Gastroesophageal sphincter (tissue), 4 donors: Measurements from ENCODE around the gene LINGO4. TPM values are rescaled to one million over a fixed set of nuclear protein-coding genes. Genes with fewer than 3 reads are reported as not detected.

Experiments used
- ATAC-seq: fragments of 150-250 bp; one replicate; pipeline ENCODE4 v1.9.1; 2016; ENCODE audit warnings: mild to moderate bottlenecking, moderate library complexity
- H3K27ac ChIP-seq, 4 donors: fragments of 200-600 bp; sonication (generic) in 3 of 4; 1 replicate in 3 of 4; 2 replicates in 1 of 4; pipeline ENCODE4 v1.5.1; 2016 to 2019
- H3K27me3 ChIP-seq: fragments of 200-600 bp; sonication (generic); one replicate; pipeline ENCODE4 v1.5.1; 2019
- H3K36me3 ChIP-seq, 2 donors: fragments of 200-600 bp; sonication (generic); one replicate each; pipeline ENCODE4 v1.5.1; 2019; ENCODE audit warnings: control low read depth in 1 of 2
- H3K4me1 ChIP-seq, 3 donors: fragments of 200-600 bp; sonication (generic); 1 replicate in 2 of 3; 2 replicates in 1 of 3; pipeline ENCODE4 v1.5.1; 2016 to 2019; ENCODE audit warnings: control low read depth in 2 of 3
- H3K4me3 ChIP-seq, 2 donors: fragments of 200-600 bp; sonication (generic); one replicate each; pipeline ENCODE4 v1.5.1; 2019; ENCODE audit warnings: mild to moderate bottlenecking in 1 of 2, moderate library complexity in 1 of 2
- H3K9me3 ChIP-seq, 3 donors: fragments of 200-600 bp; sonication (generic); one replicate each; pipeline ENCODE4 v1.5.1; 2017 to 2019; ENCODE audit warnings: control low read depth in 2 of 3
- CTCF ChIP-seq, 4 experiments: fragments of 200-600 bp in 2 of 4; fragments of 450-650 bp in 2 of 4; sonication (generic) in 1 of 4; IDR thresholded peaks; one replicate each; pipeline ENCODE4 v1.5.1; 2017 to 2019; ENCODE audit warnings: antibody characterized with exemption in 4 of 4, mild to moderate bottlenecking in 2 of 4, moderate library complexity in 2 of 4
- EP300 ChIP-seq: sonication (generic); formaldehyde crosslinking; IDR thresholded peaks from one replicate; pipeline ENCODE4 v1.6.1; 2017; ENCODE audit warnings: antibody characterized with exemption, mild to moderate bottlenecking
- POLR2A ChIP-seq, 2 donors: fragments of 450-650 bp; IDR thresholded peaks; one replicate each; pipeline ENCODE4 v1.6.1; 2017; ENCODE audit warnings: antibody characterized with exemption in 2 of 2, mild to moderate bottlenecking in 2 of 2, moderate library complexity in 1 of 2
- POLR2AphosphoS5 ChIP-seq: sonication (generic); formaldehyde crosslinking; IDR thresholded peaks from one replicate; pipeline ENCODE4 v1.6.1; 2017; ENCODE audit warnings: antibody characterized with exemption
- WGBS, 2 donors: methylation state at CpG; one replicate each; pipeline ENCODE4 v1.1.5; 2018; ENCODE audit warnings: low coverage in 1 of 2; 5-methylcytosine and 5-hydroxymethylcytosine counted together
- total RNA-seq, 4 donors: library from RNA; depleted of rRNA; stranded (reverse); fragments of >200 nt; gene quantifications; one replicate each; pipeline ENCODE4 v1.1.0, GENCODE V29; 2016

Gene LINGO4
- total RNA-seq, 4 donors from 2014 or later, result not detected

- Histone ChIP-seq H3K27ac (no peak overlapping the region), H3K27me3 (peaks cover 20% of the 10 kb centered on the region), H3K4me1 (peaks cover 0 to 25% (median 0%) of the 10 kb centered on the region in 3 donors), H3K4me3 (no peak overlapping the region), H3K36me3 (no peaks in the 10 kb centered on the region), H3K9me3 (no peaks in the 10 kb centered on the region)
- TF ChIP-seq POLR2A (IDR thresholded peaks at IDR 0.05), result no peak
- TF ChIP-seq EP300, result no peak
- no peak for TF ChIP-seq POLR2AphosphoS5
- no peak for TF ChIP-seq CTCF (IDR thresholded peaks at IDR 0.05)
- ATAC-seq, result no peak
- WGBS, 2 donors, result no CpG with 5 or more reads among the region's 9 CpGs
These were observed 22.6 kb upstream of the LINGO4 start for GRCh38 chr1:151827853-151828252.

GRCh38 chr1:151825751-151826660, 20.8 kb upstream of the LINGO4 start:
- peaks cover 0 to 18% (median 0%) of the 10 kb centered on the region in 3 donors for H3K4me1 ChIP-seq
- no peak overlapping the region for H3K4me3 ChIP-seq
- no peaks in the 10 kb centered on the region for H3K9me3 ChIP-seq
- 50 to 52% methylated on average over 5 to 7 of the region's 21 CpGs for WGBS, 2 donors
- TF ChIP-seq POLR2AphosphoS5, result no peak
- no peak for TF ChIP-seq EP300
- TF ChIP-seq CTCF (IDR thresholded peaks at IDR 0.05), result no peak
- peak; percentile 39 for ATAC-seq
- no peak overlapping the region for H3K27ac ChIP-seq
- H3K36me3 ChIP-seq, result no peaks in the 10 kb centered on the region
- peaks cover 32% of the 10 kb centered on the region for H3K27me3 ChIP-seq

GRCh38 chr1:151825204-151825603, 20.0 kb upstream of the LINGO4 start:
- TF ChIP-seq POLR2A (IDR thresholded peaks at IDR 0.05), result no peak
- TF ChIP-seq CTCF (IDR thresholded peaks at IDR 0.05), result no peak
- no peak for TF ChIP-seq EP300
- TF ChIP-seq POLR2AphosphoS5, result no peak
- H3K27me3 ChIP-seq, result peaks cover 37% of the 10 kb centered on the region
- ATAC-seq, result no peak
- peaks cover 0 to 18% (median 0%) of the 10 kb centered on the region in 3 donors for H3K4me1 ChIP-seq
- 83% methylated on average over 2 of the region's 9 CpGs; no CpG with 5 or more reads in 1 of the 2 donors for WGBS, 2 donors
- no peaks in the 10 kb centered on the region for H3K36me3 ChIP-seq
- H3K4me3 ChIP-seq, result no peak overlapping the region
- no peaks in the 10 kb centered on the region for H3K9me3 ChIP-seq
- no peak overlapping the region for H3K27ac ChIP-seq

- H3K4me1 ChIP-seq, result peaks cover 0 to 4% (median 0%) of the 10 kb centered on the region in 3 donors
- H3K27me3 ChIP-seq, result peaks cover 36% of the 10 kb centered on the region
- ATAC-seq, result no peak
- no peak for TF ChIP-seq EP300
- TF ChIP-seq POLR2AphosphoS5, result no peak
- no peak for TF ChIP-seq POLR2A (IDR thresholded peaks at IDR 0.05)
- no peak for TF ChIP-seq CTCF (IDR thresholded peaks at IDR 0.05)
- 69 to 85% methylated on average over 4 to 7 of the region's 8 CpGs for WGBS, 2 donors
- H3K9me3 ChIP-seq, result no peaks in the 10 kb centered on the region
- H3K4me3 ChIP-seq, result no peak overlapping the region
- no peak overlapping the region for H3K27ac ChIP-seq
- H3K36me3 ChIP-seq, result no peaks in the 10 kb centered on the region
These were observed 18.0 kb upstream of the LINGO4 start for GRCh38 chr1:151823175-151823574.

GRCh38 chr1:151822404-151822803, 17.2 kb upstream of the LINGO4 start:
- Histone ChIP-seq H3K27ac (no peak overlapping the region), H3K36me3 (no peaks in the 10 kb centered on the region), H3K27me3 (peaks cover 36% of the 10 kb centered on the region), H3K4me1 (no peaks in the 10 kb centered on the region), H3K4me3 (no peak overlapping the region), H3K9me3 (no peaks in the 10 kb centered on the region)
- 43% methylated on average over 3 of the region's 7 CpGs; no CpG with 5 or more reads in 1 of the 2 donors for WGBS, 2 donors
- no peak for ATAC-seq
- TF ChIP-seq EP300, result no peak
- no peak for TF ChIP-seq CTCF (IDR thresholded peaks at IDR 0.05)
